ENCODE results near the gene RCAN3. TPM values are rescaled to one million over a fixed set of nuclear protein-coding genes. Genes with fewer than 3 reads are reported as not detected.

RCAN3 gene
- total RNA-seq, 1 donor from 2014 or later: 26.5 TPM

GRCh38 chr1:24560361-24560760, 57.7 kb downstream of the RCAN3 start:
- Mint-ChIP-seq H3K27me3 (ENCODE audit: insufficient read depth) (peaks cover 30% of the 10 kb centered on the region), H3K4me1 (ENCODE audit: low read depth) (peaks cover 12% of the 10 kb centered on the region), H3K36me3 (ENCODE audit: low read depth) (no peaks in the 10 kb centered on the region), H3K27ac (no peak overlapping the region), H3K4me3 (no peak overlapping the region), H3K9me3 (no peaks in the 10 kb centered on the region)
- intact Hi-C loops (cut with micrococcal nuclease): no loop called here
- no peak for DNase-seq (ENCODE audit: low spot score)

DNA sequence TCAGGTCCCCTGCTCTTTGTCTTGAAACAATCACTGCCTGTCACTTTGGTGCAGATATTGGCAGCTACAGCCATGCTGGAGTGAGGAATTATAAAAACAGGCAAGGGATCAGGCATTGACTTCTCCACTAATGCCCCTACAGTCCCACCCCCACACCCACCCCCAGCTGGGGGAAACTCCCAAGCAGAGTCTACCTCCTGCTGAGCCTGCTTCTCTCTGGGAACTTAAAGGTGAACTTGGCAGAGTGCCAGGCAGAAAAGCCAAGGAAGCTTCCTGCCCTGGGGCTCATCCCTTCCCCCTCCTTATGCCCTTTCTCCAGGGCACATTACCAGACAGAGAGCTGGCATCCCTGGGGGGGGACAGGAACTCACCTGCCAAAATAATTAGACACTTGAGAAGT, 60.0 kb downstream of the RCAN3 start:
- intact Hi-C loops (cut with micrococcal nuclease): no loop called here
- no peaks in the 10 kb centered on the region for H3K9me3 Mint-ChIP-seq
- DNase-seq (ENCODE audit: low spot score): no peak
- no peaks in the 10 kb centered on the region for H3K36me3 Mint-ChIP-seq (ENCODE audit: low read depth)
- H3K4me1 Mint-ChIP-seq (ENCODE audit: low read depth): no peaks in the 10 kb centered on the region
- H3K4me3 Mint-ChIP-seq: no peak overlapping the region
- peaks cover 15% of the 10 kb centered on the region for H3K27me3 Mint-ChIP-seq (ENCODE audit: insufficient read depth)
- no peak overlapping the region for H3K27ac Mint-ChIP-seq

DNA sequence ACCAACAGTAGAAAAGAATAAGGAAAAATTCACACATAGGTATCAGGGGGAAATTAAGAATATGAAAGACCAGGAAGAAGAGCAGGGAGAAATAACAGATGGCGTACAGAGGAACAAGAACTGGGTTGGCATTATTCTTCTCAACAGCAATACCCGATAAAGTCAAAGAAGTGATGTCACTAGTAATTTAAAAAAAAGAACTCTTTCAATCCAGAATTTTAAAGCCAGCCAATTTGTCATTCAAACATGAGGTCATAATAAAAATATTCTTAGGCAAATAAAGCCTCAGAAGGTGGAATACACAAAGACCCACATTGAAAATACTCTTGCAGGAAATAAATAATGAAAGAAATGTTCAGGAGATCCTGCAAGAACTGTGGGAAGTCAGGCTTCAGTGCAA, 62.1 kb downstream of the RCAN3 start:
- Mint-ChIP-seq H3K4me1 (ENCODE audit: low read depth) (no peaks in the 10 kb centered on the region), H3K9me3 (no peaks in the 10 kb centered on the region), H3K27ac (no peak overlapping the region), H3K27me3 (ENCODE audit: insufficient read depth) (peaks cover 8% of the 10 kb centered on the region), H3K4me3 (no peak overlapping the region), H3K36me3 (ENCODE audit: low read depth) (no peaks in the 10 kb centered on the region)
- intact Hi-C loops (cut with micrococcal nuclease): no loop called here
- no peak for DNase-seq (ENCODE audit: low spot score)

- no peaks in the 10 kb centered on the region for H3K36me3 Mint-ChIP-seq (ENCODE audit: low read depth)
- H3K27me3 Mint-ChIP-seq (ENCODE audit: insufficient read depth): peaks cover 4% of the 10 kb centered on the region
- DNase-seq (ENCODE audit: low spot score): no peak
- no peaks in the 10 kb centered on the region for H3K4me1 Mint-ChIP-seq (ENCODE audit: low read depth)
- H3K27ac Mint-ChIP-seq: no peak overlapping the region
- no peak overlapping the region for H3K4me3 Mint-ChIP-seq
- no peaks in the 10 kb centered on the region for H3K9me3 Mint-ChIP-seq
- intact Hi-C loops (cut with micrococcal nuclease): no loop called here
Observed at GRCh38 chr1:24566236-24566867, 63.7 kb downstream of the RCAN3 start.

DNA sequence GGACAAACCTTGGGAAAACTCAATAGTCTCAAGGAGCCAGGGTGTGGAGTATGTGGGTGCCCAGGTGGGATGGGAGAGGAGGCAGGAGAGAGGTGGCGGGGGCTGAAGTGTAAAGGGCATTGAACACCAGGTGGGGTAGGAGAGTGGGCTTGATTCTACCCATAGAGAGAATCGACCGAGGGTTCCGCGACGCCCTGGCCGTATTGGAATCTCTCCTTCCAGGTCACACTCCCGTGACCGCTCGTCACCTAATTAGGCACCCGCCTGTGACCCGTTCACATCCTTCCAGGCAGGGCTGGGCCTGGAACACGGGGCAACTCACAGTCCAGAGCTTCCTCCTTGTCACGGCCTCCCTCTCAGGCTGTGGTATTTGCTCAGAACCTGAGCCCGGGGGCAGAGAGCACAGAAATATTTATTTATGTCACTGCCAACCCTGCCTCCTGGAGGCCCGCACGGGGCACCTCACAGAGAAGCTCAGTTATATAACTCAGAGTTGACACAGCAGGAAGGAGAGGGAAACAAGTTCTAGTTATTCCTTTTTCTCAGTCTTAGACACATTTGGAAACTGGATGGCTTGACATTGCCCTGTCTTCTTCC, 65.3 kb downstream of the RCAN3 start:
- no peak overlapping the region for H3K27ac Mint-ChIP-seq

DNA sequence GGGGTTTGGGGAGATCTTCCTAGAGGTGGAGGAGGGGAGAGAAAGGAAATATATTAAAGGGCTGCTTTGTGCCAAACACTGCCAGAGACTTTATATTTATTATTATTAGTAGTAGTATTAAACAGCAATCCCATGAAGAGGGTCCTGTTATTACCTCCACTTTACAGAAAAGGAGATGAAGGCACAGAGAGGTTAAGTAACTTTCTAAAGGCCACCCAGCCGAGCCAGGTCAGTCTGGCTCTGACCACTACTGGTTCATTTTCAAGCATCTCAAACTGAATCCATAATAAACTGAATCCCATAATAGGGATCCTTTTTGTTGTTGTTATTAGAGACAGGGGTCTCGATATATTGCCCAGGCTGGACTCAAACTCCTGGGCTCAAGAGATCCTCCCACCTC, 65.8 kb downstream of the RCAN3 start:
- H3K9me3 Mint-ChIP-seq: no peaks in the 10 kb centered on the region
- H3K4me3 Mint-ChIP-seq: no peak overlapping the region
- no peaks in the 10 kb centered on the region for H3K36me3 Mint-ChIP-seq (ENCODE audit: low read depth)
- intact Hi-C loops (cut with micrococcal nuclease): no loop called here
- peaks cover 4% of the 10 kb centered on the region for H3K27me3 Mint-ChIP-seq (ENCODE audit: insufficient read depth)
- no peak overlapping the region for H3K27ac Mint-ChIP-seq
- DNase-seq (ENCODE audit: low spot score): no peak
- H3K4me1 Mint-ChIP-seq (ENCODE audit: low read depth): no peaks in the 10 kb centered on the region

More for the DNA sequence above, 65.3 kb downstream of the RCAN3 start:
- Mint-ChIP-seq H3K36me3 (ENCODE audit: low read depth) (no peaks in the 10 kb centered on the region), H3K27me3 (ENCODE audit: insufficient read depth) (peaks cover 4% of the 10 kb centered on the region), H3K4me3 (no peak overlapping the region), H3K4me1 (ENCODE audit: low read depth) (no peaks in the 10 kb centered on the region), H3K9me3 (no peaks in the 10 kb centered on the region)
- no peak for DNase-seq (ENCODE audit: low spot score)
- intact Hi-C loops (cut with micrococcal nuclease): no loop called here

DNA sequence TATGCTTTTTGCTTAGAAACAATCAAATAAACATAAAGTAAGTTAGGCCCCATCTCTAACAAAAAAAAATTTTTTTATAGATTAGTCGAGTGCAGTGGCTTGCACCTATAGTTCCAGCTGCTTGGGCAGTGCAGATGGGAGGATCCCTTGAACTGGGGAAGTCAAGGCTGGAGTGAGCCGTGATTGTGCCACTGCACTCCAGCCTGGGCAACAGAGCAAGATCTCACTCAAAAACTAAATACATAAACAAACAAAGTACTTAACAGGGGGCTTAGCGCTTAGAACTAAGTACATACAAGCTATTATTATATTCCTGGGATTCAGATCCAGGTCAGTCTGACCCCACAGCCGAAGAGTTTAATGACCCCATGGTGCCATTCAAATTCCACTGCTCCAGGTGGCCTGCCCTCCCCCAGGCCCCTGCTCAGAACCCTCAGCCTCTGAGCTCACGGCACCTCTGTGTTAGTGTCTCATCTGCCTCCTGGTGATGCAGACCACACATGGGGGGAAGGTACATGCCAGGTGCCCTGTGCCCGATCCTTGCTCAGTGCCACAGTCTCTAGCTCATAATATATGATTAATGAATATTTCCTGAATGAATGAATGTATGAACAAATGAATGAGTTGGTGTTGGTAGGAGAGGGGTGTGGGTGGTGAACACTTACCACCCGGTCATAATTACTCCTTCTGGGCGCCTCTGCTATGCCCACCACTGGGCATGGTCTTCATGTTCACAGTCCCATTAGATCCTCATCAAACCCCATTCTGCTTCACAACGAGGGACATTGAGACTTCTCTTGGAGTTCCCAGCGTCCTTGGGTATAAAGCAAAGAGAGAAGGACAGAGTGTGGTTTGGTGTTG, 67.9 kb downstream of the RCAN3 start:
- H3K36me3 Mint-ChIP-seq (ENCODE audit: low read depth): no peaks in the 10 kb centered on the region
- no peak overlapping the region for H3K27ac Mint-ChIP-seq
- DNase-seq (ENCODE audit: low spot score): no peak
- intact Hi-C loops (cut with micrococcal nuclease): no loop called here
- no peaks in the 10 kb centered on the region for H3K4me1 Mint-ChIP-seq (ENCODE audit: low read depth)
- H3K27me3 Mint-ChIP-seq (ENCODE audit: insufficient read depth): peaks cover 4% of the 10 kb centered on the region
- H3K4me3 Mint-ChIP-seq: no peak overlapping the region
- no peaks in the 10 kb centered on the region for H3K9me3 Mint-ChIP-seq

- no peaks in the 10 kb centered on the region for H3K9me3 Mint-ChIP-seq
- H3K4me3 Mint-ChIP-seq: no peak overlapping the region
- no peak overlapping the region for H3K27ac Mint-ChIP-seq
- DNase-seq (ENCODE audit: low spot score): no peak
- no peaks in the 10 kb centered on the region for H3K4me1 Mint-ChIP-seq (ENCODE audit: low read depth)
- H3K36me3 Mint-ChIP-seq (ENCODE audit: low read depth): no peaks in the 10 kb centered on the region
- no peaks in the 10 kb centered on the region for H3K27me3 Mint-ChIP-seq (ENCODE audit: insufficient read depth)
- intact Hi-C loops (cut with micrococcal nuclease): no loop called here
Observed at GRCh38 chr1:24572301-24572700, 69.7 kb downstream of the RCAN3 start.

GRCh38 chr1:24575905-24576587, 73.4 kb downstream of the RCAN3 start:
- intact Hi-C loops (cut with micrococcal nuclease): no loop called here
- no peaks in the 10 kb centered on the region for H3K9me3 Mint-ChIP-seq
- DNase-seq (ENCODE audit: low spot score): no peak
- no peak overlapping the region for H3K27ac Mint-ChIP-seq
- H3K36me3 Mint-ChIP-seq (ENCODE audit: low read depth): no peaks in the 10 kb centered on the region
- H3K27me3 Mint-ChIP-seq (ENCODE audit: insufficient read depth): peaks cover 2% of the 10 kb centered on the region
- H3K4me3 Mint-ChIP-seq: no peak overlapping the region
- no peaks in the 10 kb centered on the region for H3K4me1 Mint-ChIP-seq (ENCODE audit: low read depth)

DNA sequence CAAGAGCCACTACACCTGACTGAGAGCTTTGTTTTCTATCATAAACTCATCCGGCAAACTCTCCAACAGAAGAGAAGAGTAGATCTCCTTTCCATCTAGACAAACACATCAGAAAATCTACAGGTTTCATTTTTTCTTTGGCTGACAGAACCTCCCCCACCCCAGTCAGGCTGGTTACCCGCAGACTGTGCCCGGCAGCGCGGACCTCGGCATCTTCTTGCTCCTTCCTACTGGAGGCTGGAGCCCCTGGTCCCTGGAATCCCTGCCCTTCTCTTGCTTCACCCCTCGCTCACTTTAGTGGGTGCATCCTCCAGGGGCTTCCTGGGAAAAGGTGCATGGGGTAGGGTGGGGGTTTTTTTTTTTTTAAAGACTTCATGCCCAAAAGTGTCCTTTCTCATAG, 76.2 kb downstream of the RCAN3 start:
- intact Hi-C loops (cut with micrococcal nuclease): no loop called here
- Mint-ChIP-seq H3K9me3 (no peaks in the 10 kb centered on the region), H3K4me3 (no peak overlapping the region), H3K27ac (no peak overlapping the region), H3K36me3 (ENCODE audit: low read depth) (no peaks in the 10 kb centered on the region), H3K27me3 (ENCODE audit: insufficient read depth) (peaks cover 2% of the 10 kb centered on the region), H3K4me1 (ENCODE audit: low read depth) (no peaks in the 10 kb centered on the region)
- DNase-seq (ENCODE audit: low spot score): no peak

DNA sequence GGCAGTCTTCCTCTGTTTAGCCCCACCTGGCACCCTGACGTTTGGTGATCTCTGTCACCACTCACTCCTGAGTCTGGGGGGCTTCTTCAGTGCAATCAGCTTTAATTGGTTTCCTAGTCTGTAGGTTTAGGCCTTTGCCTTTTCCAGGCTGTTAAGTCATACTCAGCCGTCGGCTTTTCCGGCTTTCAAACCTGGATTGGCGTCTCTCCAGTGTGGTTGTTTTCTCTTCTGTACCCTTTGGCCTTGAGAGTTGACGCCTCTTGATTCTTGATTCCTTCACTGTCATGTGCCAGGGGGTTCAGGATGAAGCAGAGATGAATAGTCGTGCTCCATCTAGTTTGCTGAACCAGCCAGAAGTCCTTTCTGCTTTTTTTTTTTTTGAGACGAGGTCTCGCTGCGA, 78.1 kb downstream of the RCAN3 start:
- Mint-ChIP-seq H3K36me3 (ENCODE audit: low read depth) (no peaks in the 10 kb centered on the region), H3K4me3 (no peak overlapping the region), H3K4me1 (ENCODE audit: low read depth) (no peaks in the 10 kb centered on the region), H3K27ac (no peak overlapping the region), H3K27me3 (ENCODE audit: insufficient read depth) (peaks cover 12% of the 10 kb centered on the region), H3K9me3 (no peaks in the 10 kb centered on the region)
- intact Hi-C loops (cut with micrococcal nuclease): no loop called here
- no peak for DNase-seq (ENCODE audit: low spot score)

DNA sequence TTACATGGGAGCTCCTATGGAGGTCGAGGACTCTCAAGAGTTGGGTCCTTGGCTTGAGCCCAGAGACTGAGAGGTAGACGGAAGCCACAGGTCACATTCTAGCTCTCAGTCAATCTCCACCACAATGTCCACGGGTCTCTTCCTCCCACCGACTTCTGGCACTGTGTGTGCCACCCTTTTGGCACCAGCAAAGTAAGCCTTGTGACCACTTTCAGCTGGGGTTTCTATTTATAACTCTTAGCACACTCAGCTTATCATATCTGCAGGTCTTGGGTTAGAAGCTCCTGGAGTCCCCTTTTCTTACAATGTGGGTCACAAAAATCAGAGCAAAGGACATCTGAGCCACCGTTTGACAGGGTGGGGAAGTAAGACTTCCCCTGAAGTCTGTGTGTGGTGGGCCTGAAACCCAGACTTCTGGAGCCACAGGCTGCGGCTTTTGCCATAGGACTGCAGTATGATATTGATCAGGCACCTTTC, 81.6 kb downstream of the RCAN3 start:
- Mint-ChIP-seq H3K27me3 (ENCODE audit: insufficient read depth) (peaks cover 15% of the 10 kb centered on the region), H3K27ac (no peak overlapping the region), H3K4me3 (no peak overlapping the region), H3K4me1 (ENCODE audit: low read depth) (peaks cover 9% of the 10 kb centered on the region), H3K9me3 (no peaks in the 10 kb centered on the region), H3K36me3 (ENCODE audit: low read depth) (no peaks in the 10 kb centered on the region)
- no peak for DNase-seq (ENCODE audit: low spot score)
- intact Hi-C loops (cut with micrococcal nuclease): no loop called here

DNA sequence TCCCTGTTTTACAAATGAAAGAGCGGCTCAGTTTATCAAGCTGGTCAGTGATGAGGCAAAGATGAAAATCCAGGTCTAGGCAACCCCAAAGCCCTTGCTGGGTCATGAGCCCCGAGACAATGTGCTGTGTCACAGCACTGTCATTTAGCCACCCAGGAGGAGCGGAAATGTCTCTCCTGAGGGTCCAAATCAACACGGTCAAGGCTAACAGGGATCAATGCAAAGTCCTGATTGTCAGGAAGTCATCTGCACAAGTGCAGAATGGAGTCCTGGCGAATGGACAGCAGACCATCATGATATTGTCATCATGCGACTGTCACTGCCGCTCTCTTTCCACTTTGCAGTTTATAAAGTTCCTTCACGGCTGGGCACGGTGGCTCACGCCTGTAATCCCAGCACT, 83.5 kb downstream of the RCAN3 start:
- no peak for DNase-seq (ENCODE audit: low spot score)
- Mint-ChIP-seq H3K27ac (no peak overlapping the region), H3K36me3 (ENCODE audit: low read depth) (no peaks in the 10 kb centered on the region), H3K9me3 (no peaks in the 10 kb centered on the region), H3K4me3 (no peak overlapping the region), H3K27me3 (ENCODE audit: insufficient read depth) (peaks cover 17% of the 10 kb centered on the region), H3K4me1 (ENCODE audit: low read depth) (peaks cover 9% of the 10 kb centered on the region)
- intact Hi-C loops (cut with micrococcal nuclease): loop anchor here (2.0 kb wide), 1 partner anchor 49 kb away; no protein-coding TSS in a partner anchor
